Measurements from ENCODE around the gene FZR1. TPM values are rescaled to one million over a fixed set of nuclear protein-coding genes. Genes with fewer than 3 reads are reported as not detected.

The FZR1 gene
- total and polyA plus RNA-seq, 2 experiments from 2014 or later: 16.1 to 39.2 TPM

DNA sequence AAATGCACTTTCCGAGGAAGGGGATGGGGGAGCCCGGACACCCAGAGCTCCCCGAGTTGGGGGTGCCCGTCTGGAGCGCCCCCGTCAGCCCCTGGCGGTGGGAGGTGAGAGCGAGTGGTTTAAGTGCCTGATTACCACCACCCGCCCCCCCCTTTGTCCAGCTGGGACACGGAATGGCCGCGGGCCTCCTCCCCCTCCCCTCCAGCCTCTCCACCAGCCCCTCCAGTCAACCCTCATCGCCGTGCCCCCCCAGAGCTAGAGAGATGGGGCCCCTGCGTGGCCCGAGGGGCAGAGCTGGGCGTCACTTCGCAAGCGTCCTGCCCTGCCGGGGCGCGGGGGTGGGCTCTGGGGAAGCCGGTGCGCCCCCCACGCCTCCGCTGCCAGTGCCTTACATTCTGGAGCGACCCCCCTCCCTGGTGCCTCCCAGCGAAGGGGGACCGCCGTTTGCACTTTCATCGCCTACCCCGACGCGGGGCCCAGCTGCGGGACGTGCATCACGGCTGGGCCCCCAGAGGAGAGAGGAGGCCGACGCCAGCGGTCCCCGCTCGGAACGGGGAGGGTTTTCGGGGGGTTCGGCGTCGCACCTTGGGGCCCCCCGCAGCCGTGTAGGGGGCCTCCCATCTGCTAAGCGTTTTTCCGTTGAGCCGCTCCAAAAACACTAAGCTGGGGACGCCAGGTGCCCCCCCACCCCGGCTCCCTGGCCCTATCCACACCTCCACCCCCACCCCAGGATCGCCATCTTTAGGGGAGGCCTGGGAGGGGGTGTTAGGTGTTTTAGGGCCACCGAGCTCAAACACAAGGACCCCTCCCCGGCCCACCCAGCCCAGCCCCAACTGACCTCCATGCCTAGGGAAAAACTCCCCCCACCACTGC lies 42.2 kb upstream of the FZR1 start:
- Histone ChIP-seq H3K27ac (ENCODE audit: low read depth) (no peak overlapping the region), H3K4me3 (peak overlapping the region; percentile 65), H3K4me2 (peak overlapping the region; percentile 86), H3K79me2 (replicated peaks; ENCODE audit: insufficient read depth) (no peaks in the 10 kb centered on the region), H2AFZ (peak overlapping the region; percentile 66; the same call in 1 of the 2 replicates), H3F3A (replicated peaks; ENCODE audit: low read depth) (peaks cover 6% of the 10 kb centered on the region; the same call in 1 of the 2 replicates), H3K27me3 (ENCODE audit: insufficient read depth) (peaks cover 76% of the 10 kb centered on the region), H3K4me1 (ENCODE audit: insufficient read depth) (peaks cover 22% of the 10 kb centered on the region), H4K20me1 (replicated peaks; ENCODE audit: insufficient read depth) (peaks cover 9% of the 10 kb centered on the region), H3K36me3 (ENCODE audit: insufficient read depth) (no peaks in the 10 kb centered on the region), H3K9me2 (ENCODE audit: insufficient read depth) (no peaks in the 10 kb centered on the region)
- Mint-ChIP-seq H3K9me3 (peaks cover 21% of the 10 kb centered on the region), H3K4me3 (peak overlapping the region; percentile 60; the same call in 2 of the 3 replicates), H3K4me1 (peaks cover 11% of the 10 kb centered on the region), H3K27me3 (ENCODE audit: insufficient read depth, low read depth, poor library complexity) (peaks cover 58% of the 10 kb centered on the region), H3K36me3 (ENCODE audit: low read depth) (peaks cover 8% of the 10 kb centered on the region; the same call in 2 of the 3 replicates), H3K27ac (no peak overlapping the region)
- ATAC-seq: peak; percentile 23
- peak; percentile 63 for DNase-seq (ENCODE audit: low spot score)
- TF ChIP-seq ETS1 (IDR thresholded peaks at IDR 0.05): no peak
- TF ChIP-seq NANOG (IDR thresholded peaks at IDR 0.05; ENCODE audit: borderline replicate concordance): no peak
- no peak for TF ChIP-seq ZNF331 (CRISPR knock-in tag; IDR thresholded peaks at IDR 0.05; ENCODE audit: low read depth)
- peak; percentile 40 for TF ChIP-seq EZH2 (IDR thresholded peaks at IDR 0.05; ENCODE audit: low read depth, unreplicated experiment)
- TF ChIP-seq CTCF (conservative IDR thresholded peaks at IDR 0.05; ENCODE audit: low read depth in 2 of 2): no peak; a peak in 1 of 4 replicates
- no peak for TF ChIP-seq ZNF114 (CRISPR knock-in tag; IDR thresholded peaks at IDR 0.05)
- TF ChIP-seq STAT1 (IDR thresholded peaks at IDR 0.05; ENCODE audit: unreplicated experiment): no peak

- no peak for TF ChIP-seq POLR2AphosphoS5 (IDR thresholded peaks at IDR 0.05; ENCODE audit: low read depth)
- no peak for TF ChIP-seq STAT1 (IDR thresholded peaks at IDR 0.05; ENCODE audit: unreplicated experiment)
- 0 out of 4 replicates have a peak, but pooled peaks of 1 of the 2 experiments have one; percentile 2 for TF ChIP-seq CTCF (conservative IDR thresholded peaks at IDR 0.05; ENCODE audit: low read depth in 2 of 2)
- TF ChIP-seq NANOG (IDR thresholded peaks at IDR 0.05; ENCODE audit: borderline replicate concordance): no peak
- no peak for TF ChIP-seq EZH2 (IDR thresholded peaks at IDR 0.05; ENCODE audit: low read depth, unreplicated experiment)
- no peak for TF ChIP-seq ETS1 (IDR thresholded peaks at IDR 0.05)
- Histone ChIP-seq H3K27me3 (ENCODE audit: insufficient read depth) (peaks cover 74% of the 10 kb centered on the region), H3K9me2 (ENCODE audit: insufficient read depth) (no peaks in the 10 kb centered on the region), H3F3A (replicated peaks; ENCODE audit: low read depth) (peaks cover 6% of the 10 kb centered on the region; the same call in 1 of the 2 replicates), H4K20me1 (replicated peaks; ENCODE audit: insufficient read depth) (peaks cover 9% of the 10 kb centered on the region), H2AFZ (no peak overlapping the region), H3K79me2 (replicated peaks; ENCODE audit: insufficient read depth) (no peaks in the 10 kb centered on the region), H3K27ac (ENCODE audit: low read depth) (no peak overlapping the region), H3K36me3 (ENCODE audit: insufficient read depth) (no peaks in the 10 kb centered on the region), H3K4me2 (peak overlapping the region; percentile 86), H3K4me3 (peak overlapping the region; percentile 65; the same call in 1 of the 2 replicates), H3K4me1 (ENCODE audit: insufficient read depth) (peaks cover 20% of the 10 kb centered on the region)
- H3K4me3 Mint-ChIP-seq: peak overlapping the region; percentile 60
- ATAC-seq (peak; percentile 49), DNase-seq (ENCODE audit: low spot score) (peak; percentile 67)
- H3K9me3 Mint-ChIP-seq: peaks cover 26% of the 10 kb centered on the region
- H3K27ac Mint-ChIP-seq: no peak overlapping the region
- H3K36me3 Mint-ChIP-seq (ENCODE audit: low read depth): peaks cover 11% of the 10 kb centered on the region; the same call in 2 of the 3 replicates
- peaks cover 7% of the 10 kb centered on the region for H3K4me1 Mint-ChIP-seq
- H3K27me3 Mint-ChIP-seq (ENCODE audit: insufficient read depth, low read depth, poor library complexity): peaks cover 52% of the 10 kb centered on the region
Measured at GRCh38 chr19:3464587-3465235, 41.4 kb upstream of the FZR1 start.
